ENCODE results near the gene RPS19. TPM values are rescaled to one million over a fixed set of nuclear protein-coding genes. Genes with fewer than 3 reads are reported as not detected.
"Not testable (repeated sequence)": the region's sequence is repeated elsewhere in the genome, so short reads cannot be mapped to it uniquely, and the experiment has no call there.

The RPS19 gene
- total RNA-seq, 1 donor from 2014 or later: 611 TPM

- Histone ChIP-seq H3K4me1 (peaks cover 7% of the 10 kb centered on the region), H3K9me3 (replicated peaks) (no peaks in the 10 kb centered on the region), H3K36me3 (peaks cover 4% of the 10 kb centered on the region), H3K4me3 (no peak overlapping the region), H3K27ac (replicated peaks) (no peak overlapping the region), H3K27me3 (ENCODE audit: low read depth) (peaks cover 82% of the 10 kb centered on the region)
- no peak for DNase-seq
- intact Hi-C loops (cut with micrococcal nuclease): no loop called here
- TF ChIP-seq, protein P1, sequence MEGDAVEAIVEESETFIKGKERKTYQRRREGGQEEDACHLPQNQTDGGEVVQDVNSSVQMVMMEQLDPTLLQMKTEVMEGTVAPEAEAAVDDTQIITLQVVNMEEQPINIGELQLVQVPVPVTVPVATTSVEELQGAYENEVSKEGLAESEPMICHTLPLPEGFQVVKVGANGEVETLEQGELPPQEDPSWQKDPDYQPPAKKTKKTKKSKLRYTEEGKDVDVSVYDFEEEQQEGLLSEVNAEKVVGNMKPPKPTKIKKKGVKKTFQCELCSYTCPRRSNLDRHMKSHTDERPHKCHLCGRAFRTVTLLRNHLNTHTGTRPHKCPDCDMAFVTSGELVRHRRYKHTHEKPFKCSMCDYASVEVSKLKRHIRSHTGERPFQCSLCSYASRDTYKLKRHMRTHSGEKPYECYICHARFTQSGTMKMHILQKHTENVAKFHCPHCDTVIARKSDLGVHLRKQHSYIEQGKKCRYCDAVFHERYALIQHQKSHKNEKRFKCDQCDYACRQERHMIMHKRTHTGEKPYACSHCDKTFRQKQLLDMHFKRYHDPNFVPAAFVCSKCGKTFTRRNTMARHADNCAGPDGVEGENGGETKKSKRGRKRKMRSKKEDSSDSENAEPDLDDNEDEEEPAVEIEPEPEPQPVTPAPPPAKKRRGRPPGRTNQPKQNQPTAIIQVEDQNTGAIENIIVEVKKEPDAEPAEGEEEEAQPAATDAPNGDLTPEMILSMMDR (IDR thresholded peaks at IDR 0.05; ENCODE audit: borderline replicate concordance): no peak
Observed at GRCh38 chr19:41911889-41912731, 52.1 kb downstream of the RPS19 start.

DNA sequence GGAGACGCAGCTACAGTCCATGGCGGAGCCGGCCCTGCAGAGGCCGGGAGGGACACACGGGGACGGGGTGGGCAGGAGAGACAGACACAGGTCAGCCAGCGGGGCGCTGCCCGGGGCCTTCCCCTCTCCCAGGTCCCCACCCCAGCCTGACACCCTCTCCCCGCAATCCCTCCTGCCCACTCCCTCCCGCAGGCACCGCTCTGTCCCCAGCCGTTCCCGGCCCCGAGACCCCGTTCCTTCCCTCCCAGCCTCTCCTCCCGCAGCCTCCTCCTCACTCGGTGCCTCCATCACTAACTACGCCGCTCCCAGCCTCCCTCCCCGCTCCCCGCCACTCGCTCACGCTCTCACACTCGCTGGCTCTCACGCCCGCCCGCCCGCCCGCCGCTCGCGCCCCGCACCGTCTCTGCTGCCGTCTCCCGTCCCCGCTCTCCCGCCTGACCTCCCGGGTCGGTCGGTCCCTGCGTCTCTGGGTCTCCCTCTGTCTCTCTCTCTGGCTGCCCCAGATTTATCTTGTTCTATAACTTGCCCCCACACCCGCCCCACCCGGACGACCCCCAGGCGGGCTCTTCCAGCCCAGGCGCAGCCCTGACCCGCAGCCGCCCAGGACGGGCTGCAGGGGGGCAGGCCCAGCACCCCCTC, 53.0 kb downstream of the RPS19 start:
- H3K4me1 ChIP-seq: peaks cover 7% of the 10 kb centered on the region
- no peaks in the 10 kb centered on the region for H3K36me3 ChIP-seq
- TF ChIP-seq, protein P1 (IDR thresholded peaks at IDR 0.05; ENCODE audit: borderline replicate concordance): no peak
- DNase-seq: no peak
- intact Hi-C loops (cut with micrococcal nuclease): no loop called here
- no peak overlapping the region for H3K4me3 ChIP-seq
- H3K9me3 ChIP-seq (replicated peaks): no peaks in the 10 kb centered on the region
- no peak overlapping the region for H3K27ac ChIP-seq (replicated peaks)
- H3K27me3 ChIP-seq (ENCODE audit: low read depth): peaks cover 92% of the 10 kb centered on the region

GRCh38 chr19:41913538-41914423, 53.7 kb downstream of the RPS19 start:
- Histone ChIP-seq H3K36me3 (no peaks in the 10 kb centered on the region), H3K4me1 (peaks cover 7% of the 10 kb centered on the region), H3K4me3 (no peak overlapping the region), H3K27ac (replicated peaks) (no peak overlapping the region), H3K9me3 (replicated peaks) (no peaks in the 10 kb centered on the region), H3K27me3 (ENCODE audit: low read depth) (peaks cover 95% of the 10 kb centered on the region)
- TF ChIP-seq, protein P1 (IDR thresholded peaks at IDR 0.05; ENCODE audit: borderline replicate concordance): no peak
- DNase-seq: no peak
- intact Hi-C loops (cut with micrococcal nuclease): no loop called here

DNA sequence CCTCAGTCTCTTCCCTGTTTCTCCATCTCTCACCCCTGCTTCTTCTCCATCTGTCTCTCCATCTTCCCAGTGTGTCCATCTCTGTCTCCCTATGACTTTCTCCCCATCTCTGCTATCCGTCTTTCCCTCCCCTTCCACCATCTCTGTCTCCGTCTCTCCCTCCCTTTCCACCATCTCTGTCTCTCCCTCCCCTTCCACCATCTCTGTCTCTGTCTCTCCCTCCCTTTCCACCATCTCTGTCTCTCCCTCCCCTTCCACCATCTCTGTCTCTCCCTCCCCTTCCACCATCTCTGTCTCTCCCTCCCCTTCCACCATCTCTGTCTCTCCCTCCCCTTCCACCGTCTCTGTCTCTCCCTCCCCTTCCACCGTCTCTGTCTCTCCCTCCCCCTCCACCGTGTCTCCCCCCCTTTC, 54.4 kb downstream of the RPS19 start:
- H3K4me1 ChIP-seq; intact Hi-C loops (cut with micrococcal nuclease); H3K36me3 ChIP-seq; H3K9me3 ChIP-seq (replicated peaks); H3K4me3 ChIP-seq; DNase-seq; H3K27ac ChIP-seq (replicated peaks): not testable (repeated sequence)
- H3K27me3 ChIP-seq (ENCODE audit: low read depth): peaks cover 95% of the 10 kb centered on the region

GRCh38 chr19:41915021-41915775, 55.1 kb downstream of the RPS19 start:
- peaks cover 7% of the 10 kb centered on the region for H3K4me1 ChIP-seq
- no peak for DNase-seq
- intact Hi-C loops (cut with micrococcal nuclease): no loop called here
- H3K9me3 ChIP-seq (replicated peaks): no peaks in the 10 kb centered on the region
- H3K27me3 ChIP-seq (ENCODE audit: low read depth): peaks cover 95% of the 10 kb centered on the region
- H3K27ac ChIP-seq (replicated peaks): no peak overlapping the region
- no peaks in the 10 kb centered on the region for H3K36me3 ChIP-seq
- H3K4me3 ChIP-seq: no peak overlapping the region
- TF ChIP-seq, protein P1 (IDR thresholded peaks at IDR 0.05; ENCODE audit: borderline replicate concordance): no peak
